H1 (cell line): ENCODE data around the gene CELSR1. TPM values are rescaled to one million over a fixed set of nuclear protein-coding genes. Genes with fewer than 3 reads are reported as not detected.
A peak's percentile ranks its signal among the peaks of the same experiment; 100 is the strongest.

Source experiments
- CTCF ChIA-PET: fragments of 300-600 bp; sonication (Branson Sonifier 250); formaldehyde crosslinking; loops from one replicate; lab custom pipeline; 2021; ENCODE audit not compliant: partially characterized antibody; lab: Charles Lee
- POLR2A ChIA-PET: fragments of 300-600 bp; sonication (Branson Sonifier 250); formaldehyde crosslinking; loops from one replicate; lab custom pipeline; 2021; ENCODE audit warnings: inconsistent platforms; ENCODE audit not compliant: partially characterized antibody; lab: Charles Lee
- DNase-seq, 2 experiments: peaks; one replicate each; pipeline versions ENCODE4 v3.0.0 to v3.0.0-alpha.2; 2010 to 2022; ENCODE audit warnings: low spot score in 2 of 2, low read depth in 1 of 2, mixed read lengths in 1 of 2
- FAIRE-seq: peaks from 2 replicates; lab custom pipeline; 2011; peaks lifted over from hg19 to GRCh38; lab: Jason Lieb, UNC
- H2AFZ ChIP-seq: 2 replicates; pipeline ENCODE4 v1.8.1; 2012; ENCODE audit warnings: low read length, inconsistent platforms
- H2AK5ac ChIP-seq: 2 replicates; pipeline ENCODE4 v1.6.1; 2013; ENCODE audit warnings: low read depth, low read length
- H2BK120ac ChIP-seq: replicated peaks from 2 replicates; pipeline ENCODE3; 2013; ENCODE audit warnings: low read depth, low read length, inconsistent platforms
- H2BK12ac ChIP-seq: 2 replicates; pipeline ENCODE4 v1.6.1; 2013; ENCODE audit warnings: low read depth, low read length
- H2BK15ac ChIP-seq: 2 replicates; pipeline ENCODE4 v1.6.1; 2013; ENCODE audit warnings: low read length
- H2BK20ac ChIP-seq: 2 replicates; pipeline ENCODE4 v1.6.1; 2013; ENCODE audit warnings: low read length
- H2BK5ac ChIP-seq: 2 replicates; pipeline ENCODE4 v1.6.1; 2013; ENCODE audit warnings: low read depth, low read length
- H3K14ac ChIP-seq: 2 replicates; pipeline ENCODE4 v1.6.1; 2013; ENCODE audit warnings: inconsistent platforms; ENCODE audit not compliant: insufficient read length
- H3K18ac ChIP-seq: 2 replicates; pipeline ENCODE4 v1.6.1; 2013; ENCODE audit warnings: low read length; ENCODE audit errors: extremely low read depth
- H3K23ac ChIP-seq: 2 replicates; pipeline ENCODE4 v1.6.1; 2013; ENCODE audit warnings: inconsistent platforms; ENCODE audit not compliant: insufficient read length
- H3K23me2 ChIP-seq: 2 replicates; pipeline ENCODE4 v1.6.1; 2013; ENCODE audit warnings: low read depth, low read length
- H3K27ac ChIP-seq: 2 replicates; pipeline ENCODE4 v1.6.1; 2011; ENCODE audit warnings: low read depth, low read length, inconsistent platforms
- H3K27me3 ChIP-seq, 4 experiments: replicated peaks in 1 of 4; 1 replicate in 1 of 4; 2 replicates in 3 of 4; pipeline versions ENCODE4 v1.6.1 to v1.8.1; 2011 to 2013; ENCODE audit warnings: low read length in 3 of 4, mild to moderate bottlenecking in 3 of 4, inconsistent platforms in 2 of 4, mixed read lengths in 2 of 4, moderate library complexity in 1 of 4; ENCODE audit not compliant: control insufficient read depth in 3 of 4, insufficient read depth in 3 of 4; ENCODE audit errors: extremely low read depth in 1 of 4
- H3K36me3 ChIP-seq, 4 experiments: 2 replicates each; pipeline versions ENCODE4 v1.6.1 to v1.8.1; 2011 to 2013; ENCODE audit warnings: mild to moderate bottlenecking in 4 of 4, low read length in 3 of 4, moderate library complexity in 2 of 4, control low read depth in 1 of 4, inconsistent platforms in 1 of 4; ENCODE audit not compliant: insufficient read depth in 4 of 4, control insufficient read depth in 2 of 4
- H3K4ac ChIP-seq: replicated peaks from 2 replicates; pipeline ENCODE3; 2013; ENCODE audit warnings: low read length, low read depth, mixed read lengths, inconsistent platforms; ENCODE audit not compliant: insufficient read length
- H3K4me1 ChIP-seq, 4 experiments: replicated peaks in 1 of 4; 1 replicate in 1 of 4; 2 replicates in 3 of 4; pipeline versions ENCODE4 v1.6.1 to v1.8.1; 2011 to 2013; ENCODE audit warnings: low read length in 3 of 4, inconsistent platforms in 2 of 4, mixed read lengths in 1 of 4; ENCODE audit not compliant: insufficient read depth in 4 of 4, control insufficient read depth in 3 of 4
- H3K4me2 ChIP-seq, 2 experiments: 2 replicates each; pipeline versions ENCODE4 v1.6.1 to v1.8.1; 2011 to 2013; ENCODE audit warnings: low read depth in 2 of 2, low read length in 2 of 2, control low read depth in 1 of 2, inconsistent platforms in 1 of 2, mild to moderate bottlenecking in 1 of 2; ENCODE audit not compliant: insufficient read depth in 1 of 2
- H3K4me3 ChIP-seq, 4 experiments: fragments of 200-600, 300-600 bp in 1 of 4; sonication (generic), shearing (Covaris generic), sonication (Bioruptor Twin) in 1 of 4; 2 replicates each; pipeline versions ENCODE4 v1.5.1 to v1.8.1; 2011 to 2016; ENCODE audit warnings: low read length in 4 of 4, low read depth in 3 of 4, control low read depth in 2 of 4, inconsistent platforms in 2 of 4, mild to moderate bottlenecking in 2 of 4, mixed read lengths in 1 of 4, moderate library complexity in 1 of 4; ENCODE audit not compliant: insufficient read depth in 2 of 4; ENCODE audit errors: extremely low read depth in 1 of 4
- H3K56ac ChIP-seq: replicated peaks from 2 replicates; pipeline ENCODE3; 2013; ENCODE audit warnings: low read depth, mild to moderate bottlenecking, mixed read lengths, low read length, inconsistent platforms; ENCODE audit not compliant: insufficient read length
- H3K79me1 ChIP-seq: 2 replicates; pipeline ENCODE4 v1.6.1; 2013; ENCODE audit warnings: low read depth, low read length, control low read depth
- H3K79me2 ChIP-seq, 2 experiments: 2 replicates each; pipeline versions ENCODE4 v1.6.1 to v1.8.1; 2012 to 2013; ENCODE audit warnings: low read length in 2 of 2, mild to moderate bottlenecking in 2 of 2, inconsistent platforms in 1 of 2; ENCODE audit not compliant: insufficient read depth in 2 of 2, control insufficient read depth in 1 of 2
- H3K9ac ChIP-seq, 4 experiments: replicated peaks in 1 of 4; 1 replicate in 1 of 4; 2 replicates in 3 of 4; pipeline versions ENCODE4 v1.6.1 to v1.8.1; 2011 to 2013; ENCODE audit warnings: low read depth in 3 of 4, low read length in 3 of 4, control low read depth in 2 of 4, mild to moderate bottlenecking in 2 of 4, moderate library complexity in 2 of 4, inconsistent platforms in 1 of 4; ENCODE audit errors: extremely low read depth in 1 of 4
- H3K9me3 ChIP-seq, 2 experiments: 2 replicates each; pipeline versions ENCODE4 v1.6.1 to v1.8.1; 2012 to 2013; ENCODE audit warnings: mild to moderate bottlenecking in 2 of 2, moderate library complexity in 2 of 2, control low read depth in 1 of 2, inconsistent platforms in 1 of 2, low read depth in 1 of 2, low read length in 1 of 2, mixed read lengths in 1 of 2; ENCODE audit not compliant: insufficient read depth in 2 of 2
- H4K20me1 ChIP-seq, 2 experiments: replicated peaks in 1 of 2; 2 replicates each; pipeline versions ENCODE3 to v1.8.1; 2011 to 2013; ENCODE audit warnings: inconsistent platforms in 2 of 2, low read length in 2 of 2, mild to moderate bottlenecking in 1 of 2; ENCODE audit not compliant: insufficient read depth in 2 of 2, control insufficient read depth in 1 of 2
- H4K5ac ChIP-seq: 2 replicates; pipeline ENCODE4 v1.6.1; 2013; ENCODE audit warnings: low read length, low read depth, mixed read lengths, inconsistent platforms; ENCODE audit not compliant: insufficient read length
- H4K8ac ChIP-seq: 2 replicates; pipeline ENCODE4 v1.8.0; 2013; ENCODE audit warnings: mild to moderate bottlenecking, moderate library complexity, low read length, inconsistent platforms; ENCODE audit not compliant: insufficient read depth; ENCODE audit errors: extremely low read depth
- H4K91ac ChIP-seq: replicated peaks from 2 replicates; pipeline ENCODE3; 2013; ENCODE audit warnings: low read length, mixed read lengths, inconsistent platforms; ENCODE audit not compliant: insufficient read length
- BCL11A ChIP-seq, 2 experiments: IDR thresholded peaks; one replicate each; pipeline ENCODE4 v1.6.1; 2011; ENCODE audit warnings: low read depth in 2 of 2, low read length in 2 of 2, mild to moderate bottlenecking in 2 of 2
- CEBPB ChIP-seq: IDR thresholded peaks from 2 replicates; pipeline ENCODE4 v1.6.1; 2012; ENCODE audit warnings: low read depth, low read length
- CHD1 ChIP-seq: IDR thresholded peaks from 2 replicates; pipeline ENCODE4 v1.6.1; 2012; ENCODE audit warnings: low read depth, low read length, improper control_type of control experiment
- EGR1 ChIP-seq: IDR thresholded peaks from 2 replicates; pipeline ENCODE4 v1.6.1; 2011; ENCODE audit warnings: low read depth, low read length, borderline replicate concordance
- GABPA ChIP-seq: IDR thresholded peaks from 2 replicates; pipeline ENCODE4 v1.6.1; 2011; ENCODE audit warnings: mild to moderate bottlenecking, low read length, moderate library complexity, borderline replicate concordance; ENCODE audit not compliant: insufficient read depth
- NRF1 ChIP-seq: IDR thresholded peaks from 2 replicates; pipeline ENCODE4 v1.6.1; 2011; ENCODE audit warnings: mild to moderate bottlenecking, low read depth, low read length, improper control_type of control experiment
- RXRA ChIP-seq: IDR thresholded peaks from 2 replicates; pipeline ENCODE4 v1.6.1; 2011; ENCODE audit warnings: low read depth, mild to moderate bottlenecking, low read length, moderate library complexity; ENCODE audit not compliant: insufficient read depth
- SIN3A ChIP-seq, 2 experiments: IDR thresholded peaks in 1 of 2; conservative IDR thresholded peaks in 1 of 2; 2 replicates each; pipeline ENCODE4 v1.6.1; 2011 to 2012; ENCODE audit warnings: low read length in 2 of 2, improper control_type of control experiment in 1 of 2, low read depth in 1 of 2, mild to moderate bottlenecking in 1 of 2
- SIRT6 ChIP-seq: IDR thresholded peaks from one replicate; pipeline ENCODE4 v1.7.1; 2012; ENCODE audit warnings: low read length, inconsistent platforms
- SP2 ChIP-seq: IDR thresholded peaks from 2 replicates; pipeline ENCODE4 v1.6.1; 2012; ENCODE audit warnings: mild to moderate bottlenecking, low read length, inconsistent platforms
- ZNF274 ChIP-seq: IDR thresholded peaks from 2 replicates; pipeline ENCODE4 v1.7.0; 2012; ENCODE audit warnings: low read length, borderline replicate concordance; ENCODE audit errors: extremely low read depth
- WGBS, 2 experiments: shearing (Covaris generic) in 1 of 2; methylation state at CpG; one replicate each; pipeline versions ENCODE4 v1.1.6 to v1.1.7; 2013 to 2015; ENCODE audit warnings: low lambda C conversion rate in 2 of 2, mixed read lengths in 2 of 2, inconsistent platforms in 1 of 2, low coverage in 1 of 2, missing lambda C conversion rate in 1 of 2; ENCODE audit not compliant: insufficient replicate concordance in 2 of 2, insufficient coverage in 1 of 2, insufficient read length in 1 of 2; ENCODE audit errors: extremely low coverage in 1 of 2, missing lambda C conversion rate in 1 of 2; 5-methylcytosine and 5-hydroxymethylcytosine counted together
- polyA plus RNA-seq, 7 experiments: library from polyadenylated mRNA; depleted of rRNA in 3 of 7; stranded (reverse) in 5 of 7; unstranded in 2 of 7; fragments of >200 nt in 5 of 7; fragments of 200-250 nt in 2 of 7; gene quantifications; 1 replicate in 5 of 7; 2 replicates in 1 of 7; 4 replicates in 1 of 7; pipeline versions ENCODE4 v1.2.1 to v1.2.3, GENCODE V29; 2011 to 2013; ENCODE audit warnings: missing spikeins in 2 of 7, mixed read lengths in 2 of 7
- total RNA-seq: library from RNA; stranded (reverse); fragmentation: NEBNext Ultra II Directional; extraction: Animal tissue kit (Norgen Biotek cat#: 25700); gene quantifications from 2 replicates; pipeline ENCODE4 v1.2.1, GENCODE V29; 2021

CELSR1 gene
- total and polyA plus RNA-seq, 2 of the 8 experiments (the other 6 are each of a cell fraction or from before 2014, with no cell fraction given), result 9.0 to 12.4 TPM

DNA sequence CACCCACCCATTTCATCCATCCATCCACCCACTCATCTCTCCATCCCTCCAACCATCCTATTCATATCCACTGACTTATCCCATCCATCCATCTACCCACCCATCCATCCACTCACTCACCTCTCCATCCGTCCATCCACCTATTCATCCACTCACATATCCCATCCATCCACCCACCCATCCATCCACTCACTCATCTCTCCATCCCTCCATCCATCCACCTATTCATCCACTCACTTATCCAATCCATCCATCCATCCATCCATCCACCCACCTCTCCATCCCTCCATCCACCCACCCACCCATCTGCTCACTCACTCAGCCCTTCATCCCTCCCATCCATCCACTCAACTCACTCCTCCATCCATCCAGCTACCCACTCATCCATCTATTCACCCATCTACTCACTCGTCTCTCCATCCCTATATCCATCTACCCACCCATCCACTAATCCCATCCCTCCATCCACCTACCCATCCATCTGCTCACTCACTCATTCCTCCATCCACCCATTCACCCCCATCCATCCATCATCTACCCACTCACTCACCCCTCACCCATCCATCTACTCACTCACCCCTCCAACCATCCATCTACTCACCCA, 165.7 kb downstream of the CELSR1 start:
- H3K79me2 ChIP-seq, result no peaks in the 10 kb centered on the region
- H3K79me1 ChIP-seq, result no peaks in the 10 kb centered on the region; the same call in 1 of the 2 replicates
- ChIA-PET CTCF (interaction anchor here (1.3 kb wide), 1 partner anchor 171 kb away, joined by 4 read pairs; no protein-coding TSS in a partner anchor), POLR2A (no interaction called here)
- no peak overlapping the region for H2BK5ac ChIP-seq
- peaks cover 0 to 14% (median 7%) of the 10 kb centered on the region in 4 experiments; a peak in 5 of 7 replicates for H3K4me1 ChIP-seq
- WGBS, 2 experiments, result 96 to 100% methylated on average over 2 of the region's 2 CpGs
- H3K23me2 ChIP-seq, result peaks cover 9% of the 10 kb centered on the region; the same call in 1 of the 2 replicates
- no peaks in the 10 kb centered on the region for H3K27me3 ChIP-seq
- no peak overlapping the region for H2BK120ac ChIP-seq
- no peak overlapping the region for H2AK5ac ChIP-seq
- no peak overlapping the region for H2BK12ac ChIP-seq
- H3K27ac ChIP-seq, result no peak overlapping the region
- H3K4me2 ChIP-seq, result no peak overlapping the region
- no peak for DNase-seq
- no peak overlapping the region for H4K8ac ChIP-seq
- no peak overlapping the region for H3K4me3 ChIP-seq
- H4K91ac ChIP-seq, result no peak overlapping the region
- H3K36me3 ChIP-seq, result peaks cover 0 to 6% (median 1%) of the 10 kb centered on the region in 4 experiments; a peak in 4 of 8 replicates
- no peak for FAIRE-seq
- no peak overlapping the region for H4K5ac ChIP-seq
- no peak overlapping the region for H2AFZ ChIP-seq
- peaks cover 0 to 12% of the 10 kb centered on the region in 2 experiments for H4K20me1 ChIP-seq
- H2BK15ac ChIP-seq, result no peak overlapping the region
- no peak overlapping the region for H3K14ac ChIP-seq
- no peak overlapping the region for H3K4ac ChIP-seq
- H3K9me3 ChIP-seq, result no peaks in the 10 kb centered on the region
- H3K9ac ChIP-seq, result no peak overlapping the region
- H3K18ac ChIP-seq, result no peak overlapping the region
- H3K56ac ChIP-seq, result peak overlapping the region; percentile 84
- no peak overlapping the region for H2BK20ac ChIP-seq
- no peak overlapping the region for H3K23ac ChIP-seq
- TF ChIP-seq NRF1, result no peak
- TF ChIP-seq ZNF274, result no peak
- no peak for TF ChIP-seq CEBPB
- TF ChIP-seq EGR1, result no peak
- no peak for TF ChIP-seq GABPA
- no peak for TF ChIP-seq CHD1
- no peak for TF ChIP-seq SP2
- no peak for TF ChIP-seq RXRA
- no peak for TF ChIP-seq BCL11A (IDR thresholded peaks at IDR 0.05; ENCODE audit: low read depth in 2 of 2, low read length in 2 of 2)
- no peak for TF ChIP-seq SIRT6
- no peak for TF ChIP-seq SIN3A (conservative IDR thresholded peaks at IDR 0.05 in 1 of 2, IDR thresholded peaks at IDR 0.05 in 1 of 2; ENCODE audit: low read depth in 1 of 2, low read length in 2 of 2)
